Mesenchymal stem cell (in vitro differentiated cells and primary cell): ENCODE data around the gene TMEM255A.

Experiments used
- DNase-seq: peaks from one replicate; pipeline ENCODE4 v3.0.0-alpha.2; 2013
- H2AFZ ChIP-seq: one replicate; pipeline ENCODE4 v1.6.1; 2013; ENCODE audit warnings: low read depth, mild to moderate bottlenecking, control low read depth, inconsistent platforms, low read length, moderate library complexity
- H2AK5ac ChIP-seq: 2 replicates; pipeline ENCODE4 v1.6.1; 2013; ENCODE audit warnings: low read length, moderate library complexity, mild to moderate bottlenecking, inconsistent platforms; ENCODE audit not compliant: severe bottlenecking
- H2BK120ac ChIP-seq: one replicate; pipeline ENCODE4 v1.6.1; 2013; ENCODE audit warnings: low read depth, mild to moderate bottlenecking, inconsistent platforms, low read length, moderate library complexity
- H2BK12ac ChIP-seq, 2 experiments: one replicate each; pipeline ENCODE4 v1.6.1; 2013; ENCODE audit warnings: inconsistent platforms in 2 of 2, low read length in 2 of 2, mild to moderate bottlenecking in 2 of 2, moderate library complexity in 2 of 2, control low read depth in 1 of 2
- H2BK15ac ChIP-seq: one replicate; pipeline ENCODE4 v1.6.1; 2013; ENCODE audit warnings: mild to moderate bottlenecking, low read depth, inconsistent platforms; ENCODE audit not compliant: poor library complexity, severe bottlenecking
- H2BK5ac ChIP-seq: 2 replicates; pipeline ENCODE4 v1.6.1; 2013; ENCODE audit warnings: low read depth, mild to moderate bottlenecking, low read length, control low read depth, inconsistent platforms; ENCODE audit not compliant: poor library complexity, severe bottlenecking
- H3K14ac ChIP-seq, 2 experiments: one replicate each; pipeline ENCODE4 v1.6.1; 2013; ENCODE audit warnings: inconsistent platforms in 2 of 2, low read length in 2 of 2, control low read depth in 1 of 2, mild to moderate bottlenecking in 1 of 2, moderate library complexity in 1 of 2
- H3K18ac ChIP-seq, 2 experiments: one replicate each; pipeline ENCODE4 v1.6.1; 2013; ENCODE audit warnings: inconsistent platforms in 2 of 2, low read length in 2 of 2, control low read depth in 1 of 2, low read depth in 1 of 2, mild to moderate bottlenecking in 1 of 2
- H3K23ac ChIP-seq, 2 experiments: one replicate each; pipeline ENCODE4 v1.6.1; 2013; ENCODE audit warnings: inconsistent platforms in 2 of 2, low read length in 2 of 2, mild to moderate bottlenecking in 2 of 2, moderate library complexity in 2 of 2, control low read depth in 1 of 2
- H3K27ac ChIP-seq: 2 replicates; pipeline ENCODE4 v1.5.1; 2013; ENCODE audit warnings: mild to moderate bottlenecking, moderate library complexity, low read length, control low read depth, inconsistent platforms; ENCODE audit not compliant: poor library complexity, severe bottlenecking
- H3K27me3 ChIP-seq, 2 experiments: 2 replicates each; pipeline versions ENCODE4 v1.6.1 to v1.7.0; 2013; ENCODE audit warnings: low read length in 2 of 2, mild to moderate bottlenecking in 2 of 2, moderate library complexity in 2 of 2, control low read depth in 1 of 2, inconsistent platforms in 1 of 2; ENCODE audit not compliant: control insufficient read depth in 1 of 2, insufficient read depth in 1 of 2
- H3K36me3 ChIP-seq, 2 experiments: 2 replicates each; pipeline versions ENCODE4 v1.6.1 to v1.7.0; 2013; ENCODE audit warnings: low read length in 2 of 2, control low read depth in 1 of 2, inconsistent platforms in 1 of 2, low read depth in 1 of 2, mild to moderate bottlenecking in 1 of 2; ENCODE audit not compliant: insufficient read depth in 2 of 2, control insufficient read depth in 1 of 2
- H3K4ac ChIP-seq, 2 experiments: one replicate each; pipeline ENCODE4 v1.6.1; 2013; ENCODE audit warnings: inconsistent platforms in 2 of 2, low read length in 2 of 2, mild to moderate bottlenecking in 2 of 2, moderate library complexity in 2 of 2, control low read depth in 1 of 2, low read depth in 1 of 2
- H3K4me1 ChIP-seq: 2 replicates; pipeline ENCODE4 v1.6.1; 2013; ENCODE audit warnings: low read depth, low read length, control low read depth; ENCODE audit not compliant: control insufficient read depth, insufficient read depth
- H3K4me2 ChIP-seq: 2 replicates; pipeline ENCODE4 v1.6.1; 2013; ENCODE audit warnings: low read length, mild to moderate bottlenecking, inconsistent platforms; ENCODE audit not compliant: poor library complexity, severe bottlenecking
- H3K4me3 ChIP-seq, 2 experiments: 2 replicates each; pipeline versions ENCODE4 v1.5.1 to v1.7.0; 2013; ENCODE audit warnings: low read length in 2 of 2, mild to moderate bottlenecking in 2 of 2, control low read depth in 1 of 2, low read depth in 1 of 2; ENCODE audit not compliant: insufficient read depth in 1 of 2
- H3K79me1 ChIP-seq: replicated peaks from 2 replicates; pipeline ENCODE4 v1.6.1; 2013; ENCODE audit warnings: mild to moderate bottlenecking, control low read depth, low read length, inconsistent platforms; ENCODE audit not compliant: poor library complexity, severe bottlenecking
- H3K9ac ChIP-seq: 2 replicates; pipeline ENCODE4 v1.7.0; 2013; ENCODE audit warnings: mild to moderate bottlenecking, low read length, moderate library complexity
- H3K9me3 ChIP-seq: 2 replicates; pipeline ENCODE4 v1.7.0; 2013; ENCODE audit warnings: mild to moderate bottlenecking, low read length; ENCODE audit not compliant: control insufficient read depth
- H4K8ac ChIP-seq: one replicate; pipeline ENCODE4 v1.6.1; 2013; ENCODE audit warnings: inconsistent platforms, mild to moderate bottlenecking, low read length, moderate library complexity
- H4K91ac ChIP-seq: one replicate; pipeline ENCODE4 v1.6.1; 2013; ENCODE audit warnings: mild to moderate bottlenecking, low read length, inconsistent platforms
- WGBS: methylation state at CpG from one replicate; pipeline ENCODE4 v1.1.7; 2013; ENCODE audit warnings: mixed read lengths; 5-methylcytosine and 5-hydroxymethylcytosine counted together

Gene TMEM255A

GRCh38 chrX:120306630-120307029, 4.6 kb downstream of the TMEM255A start:
- Histone ChIP-seq H3K9me3 (no peaks in the 10 kb centered on the region), H3K79me1 (no peaks in the 10 kb centered on the region), H3K4me3 (no peak overlapping the region), H2BK12ac (no peak overlapping the region), H3K4me2 (no peak overlapping the region), H3K4me1 (peaks cover 19% of the 10 kb centered on the region), H2BK5ac (no peak overlapping the region), H3K18ac (no peak overlapping the region), H3K27ac (no peak overlapping the region), H3K14ac (no peak overlapping the region), H3K36me3 (no peaks in the 10 kb centered on the region), H2BK15ac (no peak overlapping the region), H3K27me3 (peaks cover 50 to 69% of the 10 kb centered on the region in 2 experiments), H3K23ac (no peak overlapping the region), H2AK5ac (no peak overlapping the region), H2AFZ (no peak overlapping the region), H3K9ac (no peak overlapping the region), H4K91ac (no peak overlapping the region), H4K8ac (no peak overlapping the region), H2BK120ac (no peak overlapping the region), H3K4ac (no peak overlapping the region)
- DNase-seq: no peak
- 43% methylated on average over 1 of the region's 2 CpGs for WGBS

GRCh38 chrX:120305531-120306141, 5.6 kb downstream of the TMEM255A start:
- no peak overlapping the region for H4K8ac ChIP-seq
- H3K4me1 ChIP-seq: peaks cover 10% of the 10 kb centered on the region
- H3K4me2 ChIP-seq: no peak overlapping the region
- H3K27ac ChIP-seq: no peak overlapping the region
- no peaks in the 10 kb centered on the region for H3K79me1 ChIP-seq
- no peak overlapping the region for H3K14ac ChIP-seq
- no peak for DNase-seq
- no peak overlapping the region for H2AK5ac ChIP-seq
- no peak overlapping the region for H2BK12ac ChIP-seq
- H2BK15ac ChIP-seq: no peak overlapping the region
- H3K4me3 ChIP-seq: no peak overlapping the region
- no peak overlapping the region for H2AFZ ChIP-seq
- H3K9me3 ChIP-seq: no peaks in the 10 kb centered on the region
- H2BK5ac ChIP-seq: no peak overlapping the region
- no peak overlapping the region for H3K23ac ChIP-seq
- 5% methylated on average over 3 of the region's 11 CpGs for WGBS
- no peaks in the 10 kb centered on the region for H3K36me3 ChIP-seq
- no peak overlapping the region for H4K91ac ChIP-seq
- no peak overlapping the region for H3K4ac ChIP-seq
- no peak overlapping the region for H2BK120ac ChIP-seq
- no peak overlapping the region for H3K9ac ChIP-seq
- no peak overlapping the region for H3K18ac ChIP-seq
- peaks cover 41 to 61% of the 10 kb centered on the region in 2 experiments for H3K27me3 ChIP-seq

GRCh38 chrX:120304256-120304655, 7.0 kb downstream of the TMEM255A start:
- no peak overlapping the region for H3K4me2 ChIP-seq
- no peak overlapping the region for H4K91ac ChIP-seq
- H2BK5ac ChIP-seq: no peak overlapping the region
- H3K27me3 ChIP-seq: peaks cover 27 to 50% of the 10 kb centered on the region in 2 experiments
- H3K23ac ChIP-seq: no peak overlapping the region
- no peak overlapping the region for H3K18ac ChIP-seq
- no peak overlapping the region for H2AK5ac ChIP-seq
- peaks cover 4% of the 10 kb centered on the region for H3K4me1 ChIP-seq
- H3K36me3 ChIP-seq: no peaks in the 10 kb centered on the region
- no peak overlapping the region for H2BK12ac ChIP-seq
- H2BK120ac ChIP-seq: no peak overlapping the region
- H4K8ac ChIP-seq: no peak overlapping the region
- H3K9me3 ChIP-seq: no peaks in the 10 kb centered on the region
- no peak overlapping the region for H3K4ac ChIP-seq
- no peak overlapping the region for H3K4me3 ChIP-seq
- DNase-seq: no peak
- no peaks in the 10 kb centered on the region for H3K79me1 ChIP-seq
- no peak overlapping the region for H3K9ac ChIP-seq
- H2BK15ac ChIP-seq: no peak overlapping the region
- no peak overlapping the region for H3K27ac ChIP-seq
- 79% methylated on average over 6 of the region's 8 CpGs for WGBS
- H3K14ac ChIP-seq: no peak overlapping the region
- H2AFZ ChIP-seq: no peak overlapping the region

GRCh38 chrX:120302434-120302833, 8.8 kb downstream of the TMEM255A start:
- no peak overlapping the region for H4K8ac ChIP-seq
- no peak overlapping the region for H2BK15ac ChIP-seq
- H3K4ac ChIP-seq: no peak overlapping the region
- H3K14ac ChIP-seq: no peak overlapping the region
- 13% methylated on average over 4 of the region's 4 CpGs for WGBS
- H3K4me3 ChIP-seq: no peak overlapping the region
- H2BK120ac ChIP-seq: no peak overlapping the region
- H3K27ac ChIP-seq: no peak overlapping the region
- H3K9me3 ChIP-seq: no peaks in the 10 kb centered on the region
- no peak overlapping the region for H3K4me2 ChIP-seq
- peaks cover 2% of the 10 kb centered on the region for H3K4me1 ChIP-seq
- H3K27me3 ChIP-seq: peaks cover 11 to 33% of the 10 kb centered on the region in 2 experiments
- no peak overlapping the region for H3K9ac ChIP-seq
- H3K79me1 ChIP-seq: no peaks in the 10 kb centered on the region
- no peak overlapping the region for H2AFZ ChIP-seq
- no peak overlapping the region for H4K91ac ChIP-seq
- H3K18ac ChIP-seq: no peak overlapping the region
- no peak for DNase-seq
- H2AK5ac ChIP-seq: no peak overlapping the region
- no peak overlapping the region for H2BK12ac ChIP-seq
- no peak overlapping the region for H2BK5ac ChIP-seq
- no peak overlapping the region for H3K23ac ChIP-seq
- H3K36me3 ChIP-seq: no peaks in the 10 kb centered on the region
